Muscle of arm (tissue), 12 donors: ENCODE results near the gene GALNT9. TPM values are rescaled to one million over a fixed set of nuclear protein-coding genes. Genes with fewer than 3 reads are reported as not detected.
"Not testable (repeated sequence)": the region's sequence is repeated elsewhere in the genome, so short reads cannot be mapped to it uniquely, and the experiment has no call there.

ENCODE experiments used
- DNase-seq: peaks from one replicate; pipeline ENCODE4 v3.0.0-alpha.2; 2013
- polyA plus RNA-seq, 12 donors: library from polyadenylated mRNA; unstranded; fragments of 120-200 nt; gene quantifications; one replicate each; pipeline ENCODE4 v1.2.1, GENCODE V29; 2013; ENCODE audit not compliant: insufficient read length in 12 of 12

The GALNT9 gene
- polyA plus RNA-seq, 12 donors = 0.75 to 10.6 (median 1.6) TPM; not detected in 2

DNA sequence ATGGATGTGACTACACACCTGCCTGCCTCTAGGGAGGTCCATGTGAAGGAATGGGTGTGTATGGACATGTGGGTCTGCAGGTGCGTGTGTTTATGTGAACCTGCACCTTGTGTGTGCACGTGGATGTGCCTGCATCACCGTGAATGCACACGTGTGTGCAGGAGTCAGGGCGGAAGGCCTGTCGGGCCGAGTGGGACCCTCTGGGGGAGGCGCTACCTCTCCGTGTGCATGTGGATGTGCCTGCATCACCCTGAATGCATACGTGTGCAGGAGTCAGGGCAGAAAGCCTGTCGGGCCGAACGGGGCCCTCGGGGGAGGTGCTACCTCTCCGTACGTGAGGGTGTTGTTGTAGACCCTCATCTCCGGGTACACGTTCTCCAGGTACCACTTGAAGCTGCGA, 128.6 kb downstream of the GALNT9 start:
- no peak for DNase-seq

DNA sequence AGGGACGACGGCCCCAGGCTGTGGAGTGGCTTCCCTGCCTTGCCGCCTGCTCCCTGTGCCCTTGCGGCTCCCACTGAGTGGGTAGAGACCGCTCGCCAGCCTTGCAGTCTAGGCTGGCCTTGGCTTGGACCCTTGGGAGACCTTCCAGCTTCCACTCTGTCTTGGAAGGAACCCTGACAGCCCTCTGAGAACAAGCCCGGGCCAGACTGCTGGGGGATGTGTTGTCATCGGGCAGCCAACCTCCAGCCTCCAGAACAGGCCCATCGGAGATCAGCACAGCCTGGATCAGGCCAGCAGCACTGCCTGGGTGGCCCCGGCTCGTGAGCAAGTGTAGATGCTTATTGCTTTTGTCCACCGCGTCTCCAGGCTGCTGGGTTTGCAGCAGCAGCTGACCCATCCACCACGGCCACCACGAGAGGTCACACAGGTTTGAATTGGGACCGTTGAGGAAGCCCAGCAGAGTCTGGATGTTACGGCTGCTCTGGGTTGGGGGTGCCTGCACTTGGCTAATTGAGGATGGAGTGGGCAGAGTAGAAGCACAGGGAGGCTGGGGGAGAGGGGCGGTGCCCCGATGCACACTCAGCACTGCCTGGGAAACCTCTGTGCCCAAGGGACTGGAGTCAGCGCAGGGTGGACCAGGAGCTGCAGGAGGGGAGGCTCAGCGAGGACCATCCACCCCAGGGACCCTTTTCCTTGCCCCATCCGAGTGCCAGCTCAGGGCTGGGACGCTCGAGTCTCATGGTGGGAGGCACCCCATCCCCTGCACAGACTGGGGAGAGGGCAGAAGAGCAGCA, 129.7 kb downstream of the GALNT9 start:
- DNase-seq = no peak

- DNase-seq = no peak
Observed at GRCh38 chr12:132199101-132199500, 130.3 kb downstream of the GALNT9 start.

- DNase-seq = peak; percentile 36
Observed at GRCh38 chr12:132197581-132198354, 131.6 kb downstream of the GALNT9 start.

- no peak for DNase-seq
Observed at GRCh38 chr12:132196873-132197390, 132.5 kb downstream of the GALNT9 start.

- DNase-seq = no peak
Observed at GRCh38 chr12:132196038-132196872, 133.1 kb downstream of the GALNT9 start.

DNA sequence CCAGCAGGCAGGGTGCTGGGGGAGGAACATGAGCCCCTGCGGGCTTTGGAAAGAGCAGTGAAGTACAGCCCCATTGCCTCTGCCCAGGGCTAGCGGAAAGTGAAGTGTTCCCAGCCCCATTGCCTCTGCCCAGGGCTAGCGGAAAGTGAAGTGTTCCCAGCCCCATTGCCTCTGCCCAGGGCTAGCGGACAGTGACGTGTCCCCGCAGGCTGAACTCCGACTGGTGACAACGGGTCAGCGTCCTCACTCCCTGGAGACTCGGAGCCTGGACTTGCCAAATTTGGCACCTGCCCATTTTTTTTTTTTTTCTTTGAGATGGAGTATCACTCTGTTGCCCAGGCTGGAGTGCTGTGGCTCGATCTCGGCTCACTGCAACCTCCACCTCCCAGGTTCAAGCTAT, 134.1 kb downstream of the GALNT9 start:
- DNase-seq = not testable (repeated sequence)

DNA sequence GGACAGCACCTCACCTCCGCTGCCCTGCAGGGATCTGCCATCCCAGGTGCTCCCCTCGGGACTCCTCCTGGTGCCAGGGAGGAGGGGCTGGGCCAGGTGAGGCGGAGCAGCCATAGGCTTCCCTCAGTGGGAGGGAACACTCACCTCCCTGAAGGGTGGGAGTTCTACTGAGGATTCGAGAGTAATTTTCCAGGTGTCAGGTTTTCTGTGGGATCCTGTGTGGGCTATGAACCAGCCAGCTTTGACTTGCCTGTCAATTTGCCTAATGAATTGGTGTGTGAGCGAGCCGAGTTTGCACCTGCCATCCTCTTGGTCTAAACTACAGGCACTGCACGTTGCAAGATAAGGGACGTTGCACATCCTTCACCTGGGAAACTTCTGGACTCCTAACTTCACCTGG, 134.8 kb downstream of the GALNT9 start:
- DNase-seq = no peak

- DNase-seq = no peak
Observed at GRCh38 chr12:132194056-132194455, 135.3 kb downstream of the GALNT9 start.

GRCh38 chr12:132191715-132192553, 137.5 kb downstream of the GALNT9 start:
- no peak for DNase-seq

GRCh38 chr12:132190834-132191500, 138.4 kb downstream of the GALNT9 start:
- no peak for DNase-seq

DNA sequence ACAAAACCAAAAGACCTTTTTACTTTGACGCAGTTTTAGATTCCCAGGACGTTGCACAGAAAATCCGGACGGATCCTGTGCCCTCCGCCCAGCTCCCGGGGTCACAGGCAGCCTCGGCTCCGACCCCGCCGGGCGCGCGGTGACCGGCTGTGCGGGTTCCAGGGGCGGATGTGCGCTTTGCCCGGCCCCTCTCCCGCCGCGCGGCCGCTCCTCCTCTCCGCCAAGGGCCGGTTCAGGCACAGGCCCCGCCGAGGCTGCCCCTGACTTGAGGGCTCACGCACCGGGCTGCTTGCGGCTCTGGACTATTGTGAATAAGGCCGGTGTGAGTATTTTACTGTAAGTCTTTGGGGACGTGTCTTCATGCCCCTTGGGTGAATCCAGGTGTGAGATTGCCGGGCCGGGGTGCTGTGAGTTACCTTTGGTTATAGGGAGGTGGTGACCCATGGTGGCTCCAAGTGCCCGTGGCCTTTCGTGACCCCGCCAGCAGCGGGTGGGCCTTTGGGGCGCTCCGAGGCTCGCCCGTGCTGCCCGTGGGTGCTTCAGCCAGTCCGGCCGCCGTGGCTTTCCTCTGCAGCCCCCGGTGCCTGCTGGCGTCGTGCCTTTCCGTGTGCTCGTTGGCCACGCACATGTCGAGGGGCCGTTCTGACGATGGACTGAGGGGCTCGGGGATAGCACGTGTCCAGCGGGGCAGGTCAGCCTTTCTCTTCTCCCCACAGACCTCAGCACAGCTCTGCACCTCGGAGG, 139.2 kb downstream of the GALNT9 start:
- no peak for DNase-seq

DNA sequence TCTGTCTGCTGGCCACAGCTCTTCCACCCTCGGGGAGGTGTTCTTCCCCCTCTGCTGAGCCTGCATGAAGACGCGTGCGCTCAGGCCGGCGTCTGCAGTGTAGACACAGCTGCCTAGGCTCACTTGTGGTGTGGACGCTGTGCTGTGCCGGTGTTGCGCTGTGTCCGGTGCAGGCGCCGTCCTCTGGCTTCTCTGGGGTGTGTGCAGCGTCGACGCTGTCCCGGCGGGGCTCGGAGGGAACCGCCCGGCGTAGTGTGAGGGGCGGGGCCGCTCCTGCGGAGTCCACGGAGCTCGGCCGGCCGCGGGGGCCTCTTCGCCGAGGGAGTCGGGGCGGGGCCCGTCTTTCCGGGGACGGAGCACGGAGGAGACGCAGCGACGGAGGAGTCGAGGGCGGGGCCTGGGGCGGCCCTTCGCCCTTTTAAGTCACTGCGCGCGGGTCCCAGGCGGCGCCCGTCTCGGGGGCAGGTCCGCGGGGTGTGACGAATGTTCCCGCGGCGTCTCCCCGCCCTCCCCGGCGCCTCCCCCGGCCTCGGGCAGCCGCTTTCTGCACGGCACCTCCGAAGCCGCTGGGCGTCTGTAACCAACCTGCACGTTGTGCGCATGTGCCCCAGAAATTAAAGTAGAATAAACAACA, 139.9 kb downstream of the GALNT9 start:
- DNase-seq = peak; percentile 66

GRCh38 chr12:132188916-132189325, 140.5 kb downstream of the GALNT9 start:
- DNase-seq = no peak

- no peak for DNase-seq
Observed at GRCh38 chr12:132188451-132188901, 140.9 kb downstream of the GALNT9 start.

GRCh38 chr12:132187646-132188450, 141.5 kb downstream of the GALNT9 start:
- DNase-seq = no peak

GRCh38 chr12:132186857-132187620, 142.3 kb downstream of the GALNT9 start:
- no peak for DNase-seq
